SU-DHL-6 (cell line): ENCODE results near the gene NSMF.
"Not testable (repeated sequence)": the region's sequence is repeated elsewhere in the genome, so short reads cannot be mapped to it uniquely, and the experiment has no call there.

Experiments used
- H2AFZ ChIP-seq: fragments of 200-600 bp; sonication (generic); 2 replicates; pipeline ENCODE4 v1.6.1; 2014; ENCODE audit warnings: low read depth, mild to moderate bottlenecking, moderate library complexity, mixed read lengths, antibody characterized with exemption, low read length; ENCODE audit not compliant: severe bottlenecking
- H3F3A ChIP-seq: fragments of 200-600 bp; shearing (Covaris generic); 2 replicates; pipeline ENCODE4 v1.6.0; 2016; ENCODE audit warnings: antibody characterized with exemption, mild to moderate bottlenecking; ENCODE audit not compliant: insufficient read depth
- H3K27ac ChIP-seq: fragments of 200-600 bp; sonication (generic); 2 replicates; pipeline ENCODE4 v1.5.1; 2016; ENCODE audit warnings: low read depth, mild to moderate bottlenecking, low read length, moderate library complexity, mixed read lengths
- H3K27me3 ChIP-seq: fragments of 200-600 bp; sonication (generic), shearing (Covaris generic); 2 replicates; pipeline ENCODE4 v1.6.0; 2014; ENCODE audit warnings: mild to moderate bottlenecking, low read length
- H3K36me3 ChIP-seq: fragments of 200-600 bp; sonication (generic); 2 replicates; pipeline ENCODE4 v1.6.1; 2014; ENCODE audit warnings: mild to moderate bottlenecking, low read length, mixed read lengths
- H3K4me2 ChIP-seq: fragments of 300-600, 200-600 bp; shearing (Covaris generic), sonication (generic); 2 replicates; pipeline ENCODE4 v1.6.0; 2014; ENCODE audit warnings: low read length, low read depth, mild to moderate bottlenecking; ENCODE audit not compliant: poor library complexity, severe bottlenecking
- H3K4me3 ChIP-seq: fragments of 200-600 bp; sonication (generic); 2 replicates; pipeline ENCODE4 v1.5.1; 2014; ENCODE audit warnings: antibody characterized with exemption, low read length, mild to moderate bottlenecking, mixed read lengths; ENCODE audit not compliant: insufficient read depth, poor library complexity, severe bottlenecking
- H3K79me2 ChIP-seq: fragments of 200-600 bp; sonication (generic); 2 replicates; pipeline ENCODE4 v1.6.1; 2014; ENCODE audit warnings: mild to moderate bottlenecking, low read length, moderate library complexity; ENCODE audit not compliant: insufficient read depth
- H3K9ac ChIP-seq: fragments of 200-600 bp; sonication (generic); 2 replicates; pipeline ENCODE4 v1.7.0; 2014; ENCODE audit warnings: mild to moderate bottlenecking, low read length
- H3K9me2 ChIP-seq: fragments of 200-600 bp; sonication (generic); replicated peaks from 2 replicates; pipeline ENCODE4 v1.6.1; 2014; ENCODE audit warnings: low read length; ENCODE audit not compliant: insufficient read depth
- H3K9me3 ChIP-seq: fragments of 200-600 bp; sonication (generic); 2 replicates; pipeline ENCODE4 v1.6.1; 2014; ENCODE audit warnings: low read length, mixed read lengths; ENCODE audit not compliant: insufficient read depth
- H4K20me1 ChIP-seq: fragments of 200-600 bp; sonication (generic); 2 replicates; pipeline ENCODE4 v1.6.1; 2014; ENCODE audit warnings: low read depth, mild to moderate bottlenecking, antibody characterized with exemption, low read length, moderate library complexity, mixed read lengths
- EZH2phosphoT487 ChIP-seq: fragments of 200-600 bp; sonication (generic), shearing (Covaris generic); conservative IDR thresholded peaks from 2 replicates; pipeline ENCODE4 v1.6.1; 2018; ENCODE audit warnings: mild to moderate bottlenecking, antibody characterized with exemption, low read length, moderate library complexity, mixed read lengths
- TF ChIP-seq, protein P1 (sequence below): fragments of 200-600 bp; sonication (generic); IDR thresholded peaks from one replicate; pipeline ENCODE4 v1.5.1; 2017; ENCODE audit warnings: antibody characterized with exemption, mild to moderate bottlenecking, low read length, moderate library complexity; ENCODE audit not compliant: insufficient read depth, poor library complexity, severe bottlenecking

NSMF gene

DNA sequence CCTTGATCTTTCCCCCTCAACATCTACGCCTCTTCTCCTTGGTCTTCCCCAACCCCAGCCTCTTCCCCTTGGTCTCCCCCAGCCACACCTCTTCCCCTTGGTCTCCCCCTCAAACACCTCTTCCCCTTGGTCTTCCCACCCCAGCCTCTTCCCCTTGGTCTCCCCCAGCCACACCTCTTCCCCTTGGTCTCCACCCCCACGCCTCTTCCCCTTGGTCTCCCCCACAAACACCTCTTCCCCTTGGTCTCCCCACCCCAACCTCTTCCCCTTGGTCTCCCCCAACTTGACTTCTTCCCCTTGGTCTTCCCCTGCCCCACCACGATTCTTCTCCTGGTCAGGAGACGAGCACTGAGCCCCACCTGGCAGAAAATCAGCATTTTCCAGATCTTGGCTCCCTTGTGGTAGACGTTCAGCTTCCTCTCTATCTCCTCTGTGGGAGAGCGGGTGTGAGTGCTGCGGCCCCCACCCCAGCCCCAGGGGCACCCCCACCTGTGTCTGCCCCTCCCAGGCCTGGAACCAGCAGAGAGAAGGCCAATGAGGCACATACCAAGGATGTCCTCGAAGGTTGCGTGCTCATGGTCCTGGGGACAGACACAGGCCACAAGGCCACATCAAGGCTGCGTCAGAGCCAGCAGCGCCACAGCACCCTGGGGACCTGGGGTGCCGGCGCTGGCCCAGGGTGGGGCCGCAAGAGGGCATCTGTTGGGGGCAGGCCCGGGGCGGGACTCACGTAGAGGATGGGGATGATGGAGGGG is 7.0 kb downstream of the NSMF start:
- no peaks in the 10 kb centered on the region for H3K9me3 ChIP-seq
- no peaks in the 10 kb centered on the region for H3F3A ChIP-seq
- H3K4me2 ChIP-seq = no peak overlapping the region
- TF ChIP-seq, protein P1, sequence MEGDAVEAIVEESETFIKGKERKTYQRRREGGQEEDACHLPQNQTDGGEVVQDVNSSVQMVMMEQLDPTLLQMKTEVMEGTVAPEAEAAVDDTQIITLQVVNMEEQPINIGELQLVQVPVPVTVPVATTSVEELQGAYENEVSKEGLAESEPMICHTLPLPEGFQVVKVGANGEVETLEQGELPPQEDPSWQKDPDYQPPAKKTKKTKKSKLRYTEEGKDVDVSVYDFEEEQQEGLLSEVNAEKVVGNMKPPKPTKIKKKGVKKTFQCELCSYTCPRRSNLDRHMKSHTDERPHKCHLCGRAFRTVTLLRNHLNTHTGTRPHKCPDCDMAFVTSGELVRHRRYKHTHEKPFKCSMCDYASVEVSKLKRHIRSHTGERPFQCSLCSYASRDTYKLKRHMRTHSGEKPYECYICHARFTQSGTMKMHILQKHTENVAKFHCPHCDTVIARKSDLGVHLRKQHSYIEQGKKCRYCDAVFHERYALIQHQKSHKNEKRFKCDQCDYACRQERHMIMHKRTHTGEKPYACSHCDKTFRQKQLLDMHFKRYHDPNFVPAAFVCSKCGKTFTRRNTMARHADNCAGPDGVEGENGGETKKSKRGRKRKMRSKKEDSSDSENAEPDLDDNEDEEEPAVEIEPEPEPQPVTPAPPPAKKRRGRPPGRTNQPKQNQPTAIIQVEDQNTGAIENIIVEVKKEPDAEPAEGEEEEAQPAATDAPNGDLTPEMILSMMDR = no peak
- TF ChIP-seq EZH2phosphoT487 = no peak
- no peaks in the 10 kb centered on the region for H3K79me2 ChIP-seq
- no peak overlapping the region for H3K27ac ChIP-seq
- H4K20me1 ChIP-seq = no peaks in the 10 kb centered on the region
- H3K4me3 ChIP-seq = no peak overlapping the region
- no peaks in the 10 kb centered on the region for H3K9me2 ChIP-seq
- H3K9ac ChIP-seq = no peak overlapping the region
- no peaks in the 10 kb centered on the region for H3K27me3 ChIP-seq
- no peaks in the 10 kb centered on the region for H3K36me3 ChIP-seq
- H2AFZ ChIP-seq = no peak overlapping the region

DNA sequence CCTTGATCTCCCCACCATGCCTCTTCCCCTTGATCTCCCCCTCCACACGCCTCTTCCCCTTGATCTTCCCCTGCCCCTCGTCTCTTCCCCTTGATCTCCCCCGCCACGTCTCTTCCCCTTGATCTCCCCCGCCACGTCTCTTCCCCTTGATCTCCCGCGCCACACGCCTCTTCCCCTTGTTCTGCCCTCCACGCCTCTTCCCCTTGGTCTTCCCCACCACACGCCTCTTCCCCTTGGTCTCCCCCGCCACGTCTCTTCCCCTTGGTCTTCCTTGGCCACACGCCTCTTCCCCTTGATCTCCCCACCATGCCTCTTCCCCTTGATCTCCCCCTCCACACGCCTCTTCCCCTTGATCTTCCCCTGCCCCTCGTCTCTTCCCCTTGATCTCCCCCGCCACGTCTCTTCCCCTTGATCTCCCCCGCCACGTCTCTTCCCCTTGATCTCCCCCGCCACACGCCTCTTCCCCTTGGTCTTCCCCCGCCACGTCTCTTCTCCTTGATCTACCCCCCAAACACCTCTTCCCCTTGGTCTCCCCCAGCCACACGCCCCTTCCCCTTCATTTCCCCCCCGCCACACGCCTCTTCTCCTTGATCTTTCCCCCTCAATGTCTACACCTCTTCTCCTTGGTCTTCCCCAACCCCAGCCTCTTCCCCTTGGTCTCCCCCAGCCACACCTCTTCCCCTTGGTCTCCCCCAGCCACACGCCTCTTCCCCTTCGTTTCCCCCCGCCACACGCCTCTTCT is 7.7 kb downstream of the NSMF start:
- not testable (repeated sequence) for H3K36me3 ChIP-seq, H3K9me3 ChIP-seq, H3K4me2 ChIP-seq, H2AFZ ChIP-seq, H3F3A ChIP-seq, H3K9ac ChIP-seq, H4K20me1 ChIP-seq, H3K27me3 ChIP-seq, H3K79me2 ChIP-seq, H3K9me2 ChIP-seq, H3K27ac ChIP-seq, H3K4me3 ChIP-seq

DNA sequence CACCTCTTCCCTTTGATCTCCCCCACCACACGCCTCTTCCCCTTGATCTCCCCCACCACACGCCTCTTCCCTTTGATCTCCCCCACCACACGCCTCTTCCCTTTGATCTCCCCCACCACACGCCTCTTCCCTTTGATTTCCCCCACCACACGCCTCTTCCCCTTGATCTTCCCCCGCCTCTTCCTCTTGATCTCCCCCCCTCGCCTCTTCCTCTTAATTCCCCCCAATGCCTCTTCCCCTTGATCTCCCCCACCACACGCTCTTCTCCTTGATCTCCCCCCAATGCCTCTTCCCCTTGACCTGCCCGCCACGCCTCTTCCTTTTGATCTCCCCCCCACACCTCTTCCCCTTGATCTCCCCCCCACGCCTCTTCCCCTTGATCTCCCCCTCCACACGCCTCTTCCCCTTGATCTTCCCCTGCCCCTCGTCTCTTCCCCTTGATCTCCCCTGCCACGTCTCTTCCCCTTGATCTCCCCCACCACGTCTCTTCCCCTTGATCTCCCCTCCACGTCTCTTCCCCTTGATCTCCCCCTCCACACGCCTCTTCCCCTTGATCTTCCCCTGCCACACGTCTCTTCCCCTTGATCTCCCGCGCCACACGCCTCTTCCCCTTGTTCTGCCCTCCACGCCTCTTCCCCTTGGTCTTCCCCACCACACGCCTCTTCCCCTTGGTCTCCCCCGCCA is 8.5 kb downstream of the NSMF start:
- H3K27ac ChIP-seq, H3K9me3 ChIP-seq, H3K4me2 ChIP-seq, H3F3A ChIP-seq, H3K36me3 ChIP-seq, H2AFZ ChIP-seq, H3K9me2 ChIP-seq, H3K79me2 ChIP-seq, H3K4me3 ChIP-seq, H3K27me3 ChIP-seq, H4K20me1 ChIP-seq, H3K9ac ChIP-seq: not testable (repeated sequence)

DNA sequence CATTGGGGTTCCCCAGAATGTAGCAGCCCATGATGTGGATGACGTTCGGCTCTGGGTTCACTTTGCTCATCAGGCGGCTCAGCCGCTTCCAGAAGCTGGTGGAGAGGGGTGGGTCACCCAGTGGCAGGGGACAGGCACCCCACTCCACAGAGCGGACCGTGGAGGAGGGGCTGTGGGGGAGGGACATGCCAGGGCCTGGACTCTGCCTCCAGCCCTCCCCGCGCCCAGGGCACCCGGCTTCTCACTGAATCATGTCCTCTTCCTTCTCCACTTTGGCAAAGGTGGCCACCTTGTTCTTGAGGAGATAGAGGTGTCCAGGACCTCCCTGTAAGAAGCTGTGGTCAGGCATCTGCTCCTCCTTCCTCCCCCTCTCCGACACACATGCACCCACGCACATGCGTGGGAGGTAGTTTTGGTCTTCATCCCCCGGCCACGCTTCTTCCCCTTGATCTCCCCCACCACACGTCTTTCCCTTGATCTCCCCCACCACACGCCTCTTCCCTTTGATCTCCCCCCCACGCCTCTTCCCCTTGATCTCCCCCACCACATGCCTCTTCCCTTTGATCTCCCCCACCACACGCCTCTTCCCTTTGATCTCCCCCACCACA is 9.1 kb downstream of the NSMF start:
- H2AFZ ChIP-seq = no peak overlapping the region
- TF ChIP-seq, protein P1 = no peak
- no peak for TF ChIP-seq EZH2phosphoT487
- H3K9ac ChIP-seq = no peak overlapping the region
- no peaks in the 10 kb centered on the region for H3K9me2 ChIP-seq
- no peak overlapping the region for H3K4me3 ChIP-seq
- no peaks in the 10 kb centered on the region for H3K9me3 ChIP-seq
- no peak overlapping the region for H3K4me2 ChIP-seq
- H4K20me1 ChIP-seq = no peaks in the 10 kb centered on the region
- no peaks in the 10 kb centered on the region; the same call in 1 of the 2 replicates for H3F3A ChIP-seq
- H3K27ac ChIP-seq = no peak overlapping the region
- no peaks in the 10 kb centered on the region for H3K79me2 ChIP-seq
- no peaks in the 10 kb centered on the region for H3K27me3 ChIP-seq
- H3K36me3 ChIP-seq = no peaks in the 10 kb centered on the region
